GM19372 (cell line): ENCODE results near the gene RNU6-1.

Experiments used
- ATAC-seq: cut with Tn5 transposase; IDR thresholded peaks from one replicate; pipeline ENCODE4 v1.9.1; 2021; ENCODE audit warnings: mild to moderate bottlenecking, low read depth, moderate library complexity; ENCODE audit not compliant: unreplicated experiment

RNU6-1 gene

DNA sequence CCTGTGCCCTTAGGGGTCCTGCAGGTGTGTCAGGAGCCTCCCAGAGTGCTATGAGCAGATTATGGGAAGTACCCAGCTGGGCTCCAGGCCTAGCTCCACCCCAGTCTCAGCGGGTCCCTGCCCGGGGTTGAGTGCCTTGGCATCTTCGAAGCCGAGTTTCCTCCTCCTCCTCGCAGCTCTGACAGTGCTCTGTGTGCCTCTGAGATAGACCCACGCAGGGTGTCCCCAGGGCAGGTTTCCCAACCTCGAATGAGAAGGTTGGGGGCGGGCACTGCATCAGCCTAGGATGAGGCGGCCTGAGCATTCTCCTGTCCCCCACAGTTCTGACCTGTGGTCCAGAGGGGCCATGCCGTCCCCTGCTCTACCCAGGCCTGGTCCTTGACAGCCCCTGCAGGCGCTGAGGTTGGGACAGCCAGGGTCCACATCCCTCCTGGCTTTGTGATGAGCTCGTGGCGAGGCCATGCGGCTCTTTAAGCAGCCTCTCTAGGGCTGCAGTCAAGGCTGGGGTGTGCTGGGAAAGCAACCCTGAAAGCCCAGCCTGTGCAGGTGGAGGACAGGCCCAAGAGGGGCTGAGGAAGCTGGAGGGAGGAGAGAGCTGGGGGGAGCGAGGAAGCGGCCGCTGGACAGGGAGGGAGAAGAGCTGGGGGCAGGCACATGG, 34.7 kb downstream of the RNU6-1 start:
- no peak for ATAC-seq

DNA sequence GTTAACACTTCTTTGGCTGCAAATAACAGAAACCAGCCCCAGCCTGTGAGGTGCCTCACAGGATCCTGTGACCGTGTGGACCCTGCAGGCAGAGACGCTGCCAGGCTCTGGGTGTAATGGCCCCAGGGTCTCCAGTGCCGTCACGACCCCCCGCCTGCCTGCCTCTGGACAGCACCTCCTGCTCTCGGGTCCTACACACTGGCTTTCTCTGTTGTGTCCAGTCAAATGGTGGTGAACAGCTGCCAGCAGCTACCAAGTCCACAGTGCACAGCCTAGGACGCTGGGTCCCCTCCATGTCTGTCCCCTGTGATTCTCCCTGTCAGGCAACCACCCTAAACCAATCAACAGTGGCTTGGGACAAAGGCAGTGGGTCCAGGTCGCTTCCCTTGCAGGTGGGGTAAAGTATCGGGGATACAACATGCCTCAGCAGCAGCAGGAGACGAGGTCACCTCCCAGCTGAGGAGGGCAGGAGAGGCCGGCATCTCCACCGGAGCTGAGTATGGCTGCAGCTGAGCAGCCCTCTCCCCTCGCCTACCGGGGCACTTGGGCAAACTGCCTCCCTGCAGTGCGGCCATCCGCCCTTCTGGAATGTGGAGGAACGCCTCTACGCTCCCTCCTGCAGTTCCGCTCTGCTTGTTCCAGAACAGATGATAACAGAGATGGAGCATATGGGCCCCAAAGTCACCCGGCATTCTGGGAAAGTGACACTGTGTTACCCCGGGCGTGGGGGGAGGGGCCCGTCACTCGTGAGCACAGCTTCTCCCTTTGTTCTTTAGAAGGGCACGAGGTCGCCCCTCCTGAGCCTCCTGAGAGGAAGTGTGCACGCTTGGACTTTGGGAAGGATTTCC, 35.6 kb downstream of the RNU6-1 start:
- ATAC-seq: no peak

DNA sequence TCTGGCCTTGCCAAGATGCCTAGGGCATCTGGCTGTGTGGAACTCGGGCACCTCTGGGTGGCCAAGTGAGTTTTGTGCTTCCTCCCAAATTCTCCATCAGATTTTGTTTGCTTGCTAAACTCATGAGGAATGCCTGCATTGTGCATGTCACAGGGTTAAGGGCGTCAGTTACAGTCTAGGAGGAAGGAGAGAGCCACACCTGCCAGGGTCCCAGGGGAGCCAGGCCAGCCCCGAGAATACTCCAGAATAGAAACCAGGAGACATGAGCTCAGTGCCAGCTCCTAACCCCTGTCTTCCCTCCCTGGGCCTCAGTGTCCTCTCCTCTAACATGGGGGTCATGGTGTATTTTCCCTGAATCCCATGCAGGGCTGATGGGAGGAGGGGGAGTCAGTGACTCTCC, 36.5 kb downstream of the RNU6-1 start:
- ATAC-seq: no peak

DNA sequence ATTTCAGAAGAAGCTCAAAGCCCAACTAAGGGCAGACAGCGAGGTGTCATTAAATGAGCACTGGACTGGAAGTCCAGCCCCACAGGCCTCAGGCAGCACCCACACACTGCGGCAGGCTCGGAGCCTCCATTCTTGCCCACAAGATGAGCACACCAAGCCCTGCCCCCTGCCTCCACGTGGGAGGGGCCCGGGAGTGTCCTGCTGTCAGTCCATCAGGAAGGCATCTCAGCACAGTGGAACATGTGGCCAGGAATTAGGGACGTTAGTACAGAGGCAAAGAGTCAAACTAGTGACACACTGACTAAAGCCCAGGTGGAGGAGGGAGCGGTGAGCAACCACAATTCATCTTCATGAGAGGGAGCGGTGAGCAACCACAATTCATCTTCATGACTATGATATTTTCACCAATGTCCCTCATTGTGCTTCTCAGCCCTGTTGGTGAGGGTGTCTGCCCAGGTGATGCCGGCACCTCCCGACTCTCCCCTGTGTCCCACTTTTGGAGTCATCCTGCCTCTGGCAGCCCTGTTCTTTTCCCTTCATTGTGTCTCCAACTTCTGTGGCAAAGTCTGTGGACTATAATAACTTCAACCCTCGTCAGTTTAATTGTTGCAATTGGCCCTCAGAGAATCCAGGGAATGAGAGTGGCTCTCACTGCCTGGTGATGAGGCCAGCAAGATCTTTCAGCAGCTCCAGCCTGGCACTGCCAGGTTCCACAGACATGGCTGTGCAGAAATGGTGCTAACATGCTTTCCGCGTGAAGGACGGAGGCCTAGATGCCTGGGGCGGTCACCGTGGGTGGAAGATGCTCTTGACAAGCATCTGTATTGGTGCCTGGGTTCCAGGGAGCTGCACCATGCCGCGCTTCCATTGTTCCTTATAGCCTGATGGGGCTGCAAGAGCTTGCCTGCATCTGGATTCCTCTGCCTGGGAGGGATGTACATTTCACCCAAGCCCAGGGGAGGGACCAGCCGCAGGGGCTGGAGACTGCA, 37.6 kb downstream of the RNU6-1 start:
- no peak for ATAC-seq

DNA sequence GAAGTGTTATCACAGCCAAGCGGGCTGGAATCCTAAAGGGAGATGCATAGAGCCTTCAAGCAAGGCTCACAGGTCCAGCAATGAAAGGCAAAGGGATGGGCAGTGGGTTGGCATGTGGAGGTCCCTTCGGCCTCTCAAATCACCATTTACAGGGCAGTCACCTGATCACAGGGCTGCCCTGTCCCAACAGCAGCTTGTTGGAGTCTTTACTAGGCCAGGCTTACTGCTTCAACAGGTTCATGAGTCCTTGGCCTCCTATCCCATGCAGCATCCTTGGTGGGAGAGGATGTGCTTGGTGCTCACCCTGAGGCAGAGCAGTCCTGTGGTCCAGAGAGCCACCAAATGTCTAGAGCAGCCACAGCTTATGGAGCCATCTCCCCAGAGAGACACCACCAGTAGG, 38.7 kb downstream of the RNU6-1 start:
- ATAC-seq: no peak

DNA sequence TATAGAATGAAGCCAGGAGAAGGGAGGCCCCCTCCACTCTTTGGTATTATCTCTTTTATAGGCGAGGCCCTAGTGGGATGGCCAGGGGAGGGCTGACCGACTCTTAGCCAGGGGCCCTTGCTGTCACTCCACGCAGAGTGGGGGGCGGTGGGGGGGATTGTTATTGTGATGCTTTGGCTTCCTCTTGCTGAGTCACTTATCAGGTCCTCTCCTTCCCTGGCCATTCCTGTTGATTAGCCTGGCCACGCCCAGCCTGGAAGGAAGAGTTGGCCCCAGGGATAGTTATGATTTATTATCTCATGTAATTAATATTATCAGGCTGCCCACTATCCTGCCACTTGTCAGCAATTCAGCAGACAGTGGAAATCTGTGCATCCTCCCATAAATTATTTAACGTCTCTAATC, 40.0 kb downstream of the RNU6-1 start:
- ATAC-seq: no peak

DNA sequence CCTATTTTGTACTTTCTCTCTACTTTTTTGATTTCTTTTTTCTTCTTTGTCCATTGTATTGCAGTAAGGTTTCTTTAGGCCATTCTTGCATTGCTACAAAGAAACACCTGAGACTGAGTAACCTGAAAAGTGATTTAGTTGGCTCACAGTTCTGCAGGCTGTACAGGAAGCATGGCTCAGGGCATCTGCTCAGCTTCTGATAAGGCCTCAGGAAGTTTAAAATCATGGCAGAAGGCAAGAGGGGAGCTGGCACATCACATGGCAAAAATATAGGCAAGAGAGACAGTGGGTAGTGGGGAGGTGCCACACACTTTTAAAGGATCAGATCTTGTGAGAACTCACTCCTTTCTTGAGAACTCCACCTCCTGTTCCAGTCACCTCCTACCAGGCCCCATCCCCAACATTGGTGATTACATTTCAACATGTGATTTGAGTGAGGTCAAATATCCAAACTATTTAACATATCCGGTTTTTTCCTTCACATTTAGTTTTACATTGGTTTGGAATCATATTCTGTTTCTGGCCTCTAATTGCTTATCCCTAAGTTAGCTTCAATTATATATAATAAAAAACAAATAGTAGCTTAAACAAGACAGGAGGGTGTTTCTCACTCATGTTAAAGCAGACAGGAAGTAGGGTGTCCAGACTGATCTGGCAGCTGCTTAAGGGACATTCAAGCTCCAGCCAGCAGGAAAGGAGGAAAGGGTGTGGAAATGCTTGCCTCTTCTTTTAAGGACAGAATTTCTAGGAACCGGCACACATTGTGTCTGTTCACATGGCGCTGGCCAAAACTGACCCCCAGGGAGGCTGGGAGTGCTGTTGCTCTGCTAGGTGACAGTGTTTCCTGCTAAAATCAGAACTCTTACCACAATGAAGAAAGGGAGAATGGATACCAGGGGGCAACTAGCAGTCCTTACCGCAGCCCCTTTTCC, 43.4 kb downstream of the RNU6-1 start:
- ATAC-seq: no peak

DNA sequence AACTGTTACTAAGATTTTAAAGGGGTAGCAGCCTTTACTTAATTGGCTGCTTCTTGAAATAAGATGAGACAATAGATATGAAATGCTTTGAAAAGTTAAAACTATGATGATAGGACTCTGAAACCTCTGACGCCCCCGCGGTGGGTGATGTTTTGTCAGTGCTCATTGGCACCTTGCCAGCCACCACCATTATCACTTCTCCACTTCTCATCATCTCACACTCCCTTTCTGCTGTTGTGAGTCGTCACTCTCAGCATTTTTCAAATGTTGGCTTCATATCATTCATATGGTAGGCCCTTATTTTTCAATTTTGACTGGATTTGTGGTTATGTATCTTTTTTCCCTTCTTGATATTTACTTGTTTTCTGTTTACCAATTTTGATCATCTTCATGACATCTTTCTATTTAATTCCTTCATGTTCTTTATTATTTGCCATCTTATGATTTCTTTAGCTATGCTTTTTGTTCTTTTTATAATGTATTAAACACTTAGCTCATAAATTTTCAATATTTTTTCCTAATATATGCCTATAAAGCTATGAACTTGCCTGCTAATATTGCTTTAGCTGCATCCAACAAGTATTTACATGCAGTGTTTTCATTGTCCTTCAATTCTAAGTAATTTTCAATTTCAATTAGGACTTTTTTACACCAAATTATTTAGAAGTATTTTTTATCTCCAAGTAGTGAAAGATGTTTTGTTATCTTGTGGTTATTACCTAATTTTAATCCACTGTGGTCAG, 44.8 kb downstream of the RNU6-1 start:
- ATAC-seq: no peak

DNA sequence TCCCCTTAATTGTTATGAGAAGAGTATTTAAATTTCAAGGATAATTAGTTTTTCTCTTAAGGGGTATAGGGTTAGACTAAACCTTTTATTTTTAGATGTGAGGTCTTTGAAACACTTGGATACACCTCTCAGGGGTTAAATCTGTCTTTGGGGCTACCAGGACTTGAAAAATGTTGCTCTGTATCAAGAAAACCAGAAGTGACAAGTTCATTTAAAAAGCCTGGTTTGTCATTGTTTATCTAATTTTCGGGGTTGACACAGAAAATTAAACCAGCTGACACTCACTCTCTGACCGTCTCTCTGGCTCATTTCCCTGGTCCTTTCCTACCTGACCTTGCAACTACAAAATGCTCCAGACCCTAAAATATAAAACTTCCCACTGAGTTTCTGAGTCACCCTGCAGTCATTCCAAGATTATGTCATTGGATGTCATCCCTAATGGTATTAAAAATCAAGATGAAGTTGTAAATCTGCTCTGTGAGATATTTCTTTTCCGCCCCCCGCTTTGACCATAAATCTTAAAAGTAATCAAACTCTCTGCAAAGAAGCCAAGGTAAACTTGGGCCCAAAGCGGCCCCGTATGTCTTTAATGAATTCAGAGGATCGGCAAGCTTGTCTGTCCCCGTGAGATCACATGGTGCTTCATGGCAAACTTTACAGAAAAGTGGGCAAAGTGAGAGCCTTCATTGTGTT, 47.4 kb downstream of the RNU6-1 start:
- ATAC-seq: no peak

DNA sequence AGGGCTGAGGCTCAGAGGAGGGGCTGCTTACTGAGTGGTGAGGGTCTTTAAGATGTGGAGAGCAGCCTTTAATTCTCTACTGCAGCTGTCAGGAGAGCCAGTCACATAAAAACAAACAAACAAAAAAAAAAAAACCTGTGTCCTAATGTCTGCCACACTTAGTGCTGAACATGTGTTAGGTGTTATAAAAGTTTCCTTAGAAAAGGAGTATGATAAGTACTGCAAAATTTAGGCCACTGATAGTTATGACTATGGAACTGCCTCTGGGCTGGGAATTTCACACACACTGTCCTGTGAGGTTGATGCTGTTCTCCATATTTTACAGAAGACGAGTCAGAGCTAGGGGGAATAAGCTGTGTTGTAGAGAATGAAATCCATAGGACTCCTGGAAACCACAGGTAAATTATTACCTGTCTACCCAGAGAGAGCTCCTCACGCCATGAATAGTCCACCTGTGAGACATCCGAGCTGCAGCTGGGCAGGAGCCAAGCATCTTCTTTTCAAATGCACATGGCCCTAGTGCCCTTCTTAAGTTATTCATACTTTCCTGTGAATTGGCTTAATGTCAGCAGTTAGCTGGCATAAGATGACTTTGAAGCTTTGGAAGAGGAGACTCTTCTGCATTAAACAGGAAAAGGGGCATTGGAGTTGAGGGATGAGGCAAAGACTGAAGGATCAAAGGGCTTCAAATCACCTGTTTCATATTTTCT, 49.1 kb downstream of the RNU6-1 start:
- ATAC-seq: no peak
